Peyer's patch (tissue), 4 donors: ENCODE results near the gene SFXN3. TPM values are rescaled to one million over a fixed set of nuclear protein-coding genes. Genes with fewer than 3 reads are reported as not detected.

ENCODE experiments used
- DNase-seq, 3 donors: peaks; one replicate each; pipeline ENCODE4 v3.0.0-alpha.2; 2017 to 2019
- H3K27ac ChIP-seq, 4 donors: fragments of 200-600 bp; sonication (generic); one replicate each; pipeline ENCODE4 v1.5.1; 2016 to 2019
- H3K27me3 ChIP-seq, 2 donors: fragments of 200-600 bp; sonication (generic); one replicate each; pipeline ENCODE4 v1.5.1; 2019
- H3K36me3 ChIP-seq, 3 donors: fragments of 200-600 bp; sonication (generic); one replicate each; pipeline ENCODE4 v1.5.1; 2016 to 2019
- H3K4me1 ChIP-seq, 4 donors: fragments of 200-600 bp; sonication (generic); one replicate each; pipeline ENCODE4 v1.5.1; 2016 to 2019
- H3K4me3 ChIP-seq, 4 donors: fragments of 200-600 bp; sonication (generic); 1 replicate in 3 of 4; 2 replicates in 1 of 4; pipeline ENCODE4 v1.5.1; 2016 to 2019; ENCODE audit warnings: mild to moderate bottlenecking in 1 of 4
- H3K9me3 ChIP-seq, 4 donors: fragments of 200-600 bp; sonication (generic); one replicate each; pipeline ENCODE4 v1.5.1; 2016 to 2019; ENCODE audit warnings: mild to moderate bottlenecking in 1 of 4
- CTCF ChIP-seq, 6 experiments: fragments of 450-650 bp in 4 of 6; fragments of 200-600 bp in 2 of 6; sonication (generic) in 1 of 6; IDR thresholded peaks; one replicate each; pipeline ENCODE4 v1.5.1; 2017 to 2019; ENCODE audit warnings: antibody characterized with exemption in 6 of 6, mild to moderate bottlenecking in 3 of 6, moderate library complexity in 1 of 6
- POLR2A ChIP-seq, 2 donors: fragments of 450-650 bp; IDR thresholded peaks; one replicate each; pipeline ENCODE4 v1.5.1; 2017; ENCODE audit warnings: antibody characterized with exemption in 2 of 2, mild to moderate bottlenecking in 2 of 2, moderate library complexity in 2 of 2
- total RNA-seq, 4 donors: library from RNA; depleted of rRNA; stranded (reverse); fragments of >200 nt; gene quantifications; one replicate each; pipeline ENCODE4 v1.1.0, GENCODE V29; 2016

The SFXN3 gene
- total RNA-seq, 4 donors from 2014 or later, result 165 to 772 (median 494) TPM

GRCh38 chr10:101027106-101027720, 3.8 kb upstream of the SFXN3 start:
- Histone ChIP-seq H3K27me3 (no peaks in the 10 kb centered on the region), H3K4me3 (no peak overlapping the region), H3K27ac (no peak overlapping the region), H3K9me3 (no peaks in the 10 kb centered on the region), H3K36me3 (no peaks in the 10 kb centered on the region), H3K4me1 (peaks cover 0 to 7% (median 3%) of the 10 kb centered on the region in 4 donors)
- no peak for TF ChIP-seq POLR2A (IDR thresholded peaks at IDR 0.05)
- TF ChIP-seq CTCF (IDR thresholded peaks at IDR 0.05), result no peak
- DNase-seq, result no peak

- Histone ChIP-seq H3K9me3 (no peaks in the 10 kb centered on the region), H3K4me3 (no peak overlapping the region), H3K36me3 (no peaks in the 10 kb centered on the region), H3K4me1 (peaks cover 0 to 16% (median 7%) of the 10 kb centered on the region in 4 donors), H3K27ac (no peak overlapping the region), H3K27me3 (no peaks in the 10 kb centered on the region)
- TF ChIP-seq CTCF (IDR thresholded peaks at IDR 0.05), result no peak
- TF ChIP-seq POLR2A (IDR thresholded peaks at IDR 0.05), result no peak
- peak in 1 of 3 donors; percentile 51 for DNase-seq
Observed at GRCh38 chr10:101028446-101029337, 2.3 kb upstream of the SFXN3 start.

- Histone ChIP-seq H3K9me3 (no peaks in the 10 kb centered on the region), H3K27ac (no peak overlapping the region), H3K4me1 (peaks cover 0 to 17% (median 7%) of the 10 kb centered on the region in 4 donors), H3K36me3 (peaks cover 0 to 2% (median 0%) of the 10 kb centered on the region in 3 donors), H3K4me3 (peak overlapping the region in 2 of 4 donors; percentile 67 to 88), H3K27me3 (no peaks in the 10 kb centered on the region)
- peak in 1 of 3 donors; percentile 50 for DNase-seq
- TF ChIP-seq CTCF (IDR thresholded peaks at IDR 0.05) (peak in 1 of 6 experiments; percentile 8), POLR2A (IDR thresholded peaks at IDR 0.05) (no peak)
Observed at GRCh38 chr10:101029520-101030295, 1.3 kb upstream of the SFXN3 start.

- H3K9me3 ChIP-seq, result no peaks in the 10 kb centered on the region
- peaks cover 0 to 11% (median 0%) of the 10 kb centered on the region in 3 donors for H3K36me3 ChIP-seq
- DNase-seq, result peak in 1 of 3 donors; percentile 62
- no peak for TF ChIP-seq POLR2A (IDR thresholded peaks at IDR 0.05)
- peak overlapping the region; percentile 67 to 88 (median 77) for H3K4me3 ChIP-seq
- peak overlapping the region; percentile 92 to 100 (median 98) for H3K27ac ChIP-seq
- H3K27me3 ChIP-seq, result no peaks in the 10 kb centered on the region
- peaks cover 0 to 26% (median 7%) of the 10 kb centered on the region in 4 donors for H3K4me1 ChIP-seq
Observed at GRCh38 chr10:101030496-101031127, 422 bp upstream of the SFXN3 start.

GRCh38 chr10:101031796-101032636, 982 bp downstream of the SFXN3 start:
- H3K27me3 ChIP-seq, result no peaks in the 10 kb centered on the region
- peak overlapping the region; percentile 67 to 88 (median 77) for H3K4me3 ChIP-seq
- H3K9me3 ChIP-seq, result no peaks in the 10 kb centered on the region
- TF ChIP-seq POLR2A (IDR thresholded peaks at IDR 0.05) (peak; percentile 66 to 95), CTCF (IDR thresholded peaks at IDR 0.05) (peak in 1 of 6 experiments; percentile 3)
- peak overlapping the region; percentile 92 to 100 (median 98) for H3K27ac ChIP-seq
- peaks cover 0 to 25% (median 0%) of the 10 kb centered on the region in 3 donors for H3K36me3 ChIP-seq
- DNase-seq, result peak; percentile 82 to 95 (median 94)
- peaks cover 0 to 27% (median 7%) of the 10 kb centered on the region in 4 donors for H3K4me1 ChIP-seq
